GM21423 (cell line): ENCODE data around the gene EDARADD.
"Not testable (repeated sequence)": the region's sequence is repeated elsewhere in the genome, so short reads cannot be mapped to it uniquely, and the experiment has no call there.

Source experiments
- ATAC-seq: cut with Tn5 transposase; IDR thresholded peaks from one replicate; pipeline ENCODE4 v1.9.1; 2021; ENCODE audit warnings: mild to moderate bottlenecking, moderate library complexity; ENCODE audit not compliant: unreplicated experiment

EDARADD gene

DNA sequence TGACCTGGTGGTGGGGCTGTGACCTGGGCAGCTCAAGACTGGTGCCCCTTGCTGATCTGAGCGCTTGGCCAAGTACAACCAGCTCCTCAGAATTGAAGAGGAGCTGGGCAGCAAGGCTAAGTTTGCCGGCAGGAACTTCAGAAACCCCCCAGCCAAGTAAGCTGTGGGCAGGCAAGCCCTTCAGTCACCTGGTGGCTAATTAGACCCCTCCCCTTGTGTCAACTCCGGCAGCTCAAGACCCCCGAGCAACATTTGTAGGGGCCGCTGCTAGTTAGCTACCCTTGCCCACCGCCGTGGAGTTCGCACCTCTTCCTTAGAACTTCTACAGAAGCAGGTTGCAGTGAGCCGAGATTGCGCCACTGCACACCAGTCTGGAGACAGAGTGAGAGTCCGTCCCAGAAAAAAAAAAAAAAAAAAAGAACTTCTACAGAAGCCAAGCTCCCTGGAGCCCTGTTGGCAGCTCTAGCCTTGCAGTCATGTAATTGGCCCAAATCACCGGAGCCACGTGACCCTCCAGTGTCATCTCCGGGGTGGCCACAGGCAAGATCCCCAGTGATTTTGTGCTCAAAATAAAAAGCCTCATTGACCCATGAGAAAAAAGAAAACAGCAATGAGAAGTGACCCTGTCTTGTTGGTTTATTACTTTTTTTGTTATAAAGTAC is 90.4 kb downstream of the EDARADD start:
- no peak for ATAC-seq

DNA sequence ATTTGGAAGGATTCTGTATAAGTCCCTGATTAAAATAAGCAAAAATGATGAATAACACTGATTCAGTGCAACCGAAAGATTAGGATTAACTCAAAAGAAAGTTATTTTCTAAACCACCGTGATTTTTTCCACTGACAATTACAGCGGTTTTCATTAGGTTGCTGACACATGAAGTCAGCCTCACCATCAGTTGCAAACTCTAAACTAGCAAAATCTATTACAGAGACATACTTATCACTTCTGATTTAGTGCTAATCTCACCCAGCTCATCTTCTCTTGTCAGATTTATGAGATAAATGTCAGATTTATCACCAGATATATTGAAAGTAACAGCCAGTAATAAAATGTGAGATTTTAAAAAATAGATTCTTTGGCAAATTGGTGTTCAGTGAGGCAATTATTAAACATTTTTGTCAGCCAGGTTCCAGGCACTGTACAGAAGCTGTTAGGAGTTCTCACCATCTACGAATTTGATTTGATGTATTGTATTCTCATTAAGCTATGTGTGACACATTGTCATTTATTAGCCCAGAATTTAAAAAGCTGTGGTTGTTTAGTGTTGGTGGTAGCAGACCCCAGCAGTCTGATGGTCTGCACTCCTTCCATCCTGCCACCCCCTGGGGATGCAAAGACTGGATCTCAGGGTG is 92.4 kb downstream of the EDARADD start:
- no peak for ATAC-seq

DNA sequence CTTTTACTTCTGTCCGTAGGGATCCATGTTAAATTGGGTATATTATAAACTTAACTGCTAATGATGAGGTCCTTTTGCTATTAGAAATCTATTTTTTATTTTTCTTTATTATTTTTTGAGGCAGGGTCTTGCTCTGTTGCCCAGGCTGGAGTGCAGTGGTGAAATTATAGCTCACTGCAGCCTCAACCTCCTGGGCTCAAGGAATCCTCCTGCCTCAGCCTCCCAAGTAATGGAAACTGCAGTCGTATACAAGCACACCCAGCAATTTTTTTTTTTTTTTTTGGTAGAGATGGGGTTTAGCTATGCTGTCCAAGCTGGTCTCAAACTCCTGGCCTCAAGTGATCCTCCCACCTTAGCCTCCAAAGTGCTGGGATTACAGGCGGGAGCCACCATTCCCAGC is 95.1 kb downstream of the EDARADD start:
- ATAC-seq, result not testable (repeated sequence)

GRCh38 chr1:236489710-236490377 is 95.8 kb downstream of the EDARADD start:
- ATAC-seq, result no peak

DNA sequence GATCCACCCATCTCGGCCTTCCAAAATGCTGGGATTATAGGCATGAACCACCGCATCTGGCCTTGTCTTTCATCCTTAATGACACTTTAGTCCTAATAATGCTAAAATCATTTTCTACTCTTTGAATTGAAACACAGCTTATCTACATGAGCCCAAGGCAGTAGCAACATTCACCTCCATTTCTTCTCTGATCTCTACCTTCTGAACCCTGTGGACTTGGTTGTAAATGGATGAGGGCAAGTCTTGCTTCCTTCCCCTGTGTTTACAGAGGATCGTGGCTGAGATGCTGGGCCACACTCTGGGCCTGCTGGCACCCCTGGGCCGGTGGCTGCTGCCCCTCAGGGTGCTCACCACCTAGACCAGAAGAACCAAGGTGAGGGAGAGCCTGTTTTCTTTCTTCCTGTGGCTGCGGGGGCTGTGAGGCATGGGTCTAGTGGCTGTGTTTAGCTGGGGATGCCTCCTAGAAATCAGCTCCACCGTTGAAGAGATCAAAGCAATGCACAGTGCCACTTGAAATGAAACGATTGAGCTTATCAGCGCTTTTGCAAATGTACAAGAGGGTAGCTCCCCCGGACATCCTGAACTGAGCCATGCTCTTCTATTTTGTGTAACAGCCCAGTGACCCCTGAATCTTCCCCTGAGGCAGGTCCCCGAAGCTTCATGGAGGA is 97.5 kb downstream of the EDARADD start:
- ATAC-seq, result no peak

DNA sequence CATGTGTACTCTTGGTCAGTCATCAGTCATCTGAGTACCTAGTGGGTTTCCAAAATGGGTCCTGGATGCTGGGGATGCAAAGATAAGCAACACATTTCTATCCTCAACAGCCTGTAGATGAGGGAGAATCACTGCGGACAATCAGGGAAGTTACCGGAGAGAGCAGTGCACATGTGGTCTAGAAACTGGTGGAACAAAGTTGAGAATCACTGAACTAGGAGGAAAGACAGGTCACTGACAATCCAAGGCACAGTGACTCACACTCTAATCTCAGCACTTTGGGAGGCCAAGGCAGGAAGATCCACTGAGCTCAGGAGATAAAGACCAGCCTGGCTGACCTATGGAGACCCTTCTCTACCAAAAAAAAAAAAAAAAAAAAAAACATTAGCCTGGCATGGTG is 98.3 kb downstream of the EDARADD start:
- no peak for ATAC-seq

- no peak for ATAC-seq
Observed at GRCh38 chr1:236494082-236494481, 100.0 kb downstream of the EDARADD start.

DNA sequence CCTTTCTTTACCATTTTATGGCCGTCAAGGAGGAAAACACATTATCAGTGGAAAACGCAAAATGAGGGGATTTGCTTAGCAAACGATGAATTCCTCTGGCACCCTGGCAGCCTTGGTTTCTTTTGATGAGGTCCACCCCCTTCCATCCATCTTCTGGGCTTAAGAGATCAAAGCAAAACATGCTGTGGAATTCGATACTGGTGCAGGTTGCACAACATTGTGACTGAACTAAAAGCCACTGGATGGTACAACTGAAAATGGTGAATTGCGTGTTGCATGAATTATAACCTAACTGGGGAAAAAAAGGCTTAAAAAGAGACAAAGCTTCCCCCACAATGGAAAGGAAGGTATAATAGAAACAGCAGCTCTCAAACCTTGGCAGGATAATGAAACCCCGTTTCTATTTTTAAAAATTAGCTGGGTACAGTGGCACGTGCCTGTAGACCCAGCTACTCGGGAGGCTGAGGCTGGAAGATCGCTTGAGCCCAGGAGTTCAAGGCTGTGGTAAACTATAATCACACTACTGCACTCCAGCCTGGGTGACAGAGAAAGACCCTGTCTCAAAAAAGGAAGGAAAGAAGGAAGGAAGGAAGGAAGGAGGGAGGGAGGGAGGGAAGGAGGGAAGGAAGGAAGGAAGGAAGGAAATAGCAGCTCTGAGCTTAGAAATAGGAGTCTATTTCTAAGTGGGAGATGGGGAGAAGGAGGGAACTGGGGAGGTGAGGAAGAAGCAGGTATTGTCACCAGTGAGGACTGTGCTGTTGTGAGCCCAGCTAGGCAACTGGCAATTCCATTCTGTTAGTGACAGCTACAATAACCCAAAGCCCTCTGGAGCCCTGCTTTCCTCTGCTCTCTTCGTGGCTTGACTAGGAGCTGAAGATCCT is 100.7 kb downstream of the EDARADD start:
- no peak for ATAC-seq

DNA sequence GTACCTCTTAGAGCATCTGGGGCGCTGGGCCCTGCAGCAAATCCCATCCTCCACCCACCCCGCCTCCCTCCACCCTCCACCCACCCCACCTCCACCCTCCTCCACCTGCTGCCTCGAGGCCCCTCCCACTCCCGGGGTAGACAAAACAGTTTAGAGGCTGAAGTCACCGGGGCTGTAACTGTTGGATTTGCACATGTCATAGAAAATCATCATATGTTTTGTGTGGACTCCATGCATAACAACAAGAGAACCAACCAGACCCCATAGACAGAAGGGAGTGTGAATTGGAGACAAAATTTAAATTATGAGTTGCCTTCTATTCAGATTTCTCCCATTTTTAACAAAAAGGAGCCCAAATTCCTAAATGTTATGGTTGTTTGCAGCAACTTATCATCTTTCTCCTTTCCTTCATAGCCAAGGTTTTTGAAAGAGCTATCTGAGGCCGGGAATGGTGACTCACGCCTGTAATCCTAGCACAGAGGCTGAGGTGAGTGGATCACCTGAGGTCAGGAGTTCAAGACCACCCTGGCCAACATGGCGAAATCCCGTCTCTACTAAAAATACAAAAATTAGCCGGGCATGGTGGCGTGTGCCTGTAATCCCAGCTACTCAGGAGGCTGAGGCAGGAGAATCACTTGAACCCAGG is 101.5 kb downstream of the EDARADD start:
- no peak for ATAC-seq

DNA sequence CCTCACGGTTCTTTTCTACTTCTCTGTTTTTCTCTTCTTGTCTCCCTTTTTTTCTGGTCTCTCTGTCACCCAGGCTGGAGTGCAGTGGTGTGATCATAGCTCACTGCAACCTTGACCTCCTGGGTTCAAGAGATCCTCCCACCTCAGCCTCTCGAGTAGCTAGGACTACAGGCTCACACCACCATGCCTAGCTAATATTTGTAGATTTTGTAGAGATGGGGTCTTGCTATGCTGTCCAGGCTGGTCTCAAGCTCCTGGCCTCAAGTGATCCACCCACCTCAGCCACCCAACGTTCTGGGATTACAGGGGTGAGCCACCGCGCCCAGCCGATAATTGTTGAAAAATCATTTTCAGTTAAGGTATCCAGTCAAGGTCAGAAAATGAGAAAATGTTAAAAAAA is 103.8 kb downstream of the EDARADD start:
- ATAC-seq, result no peak

- ATAC-seq, result no peak
Observed at GRCh38 chr1:236501093-236501492, 107.0 kb downstream of the EDARADD start.

DNA sequence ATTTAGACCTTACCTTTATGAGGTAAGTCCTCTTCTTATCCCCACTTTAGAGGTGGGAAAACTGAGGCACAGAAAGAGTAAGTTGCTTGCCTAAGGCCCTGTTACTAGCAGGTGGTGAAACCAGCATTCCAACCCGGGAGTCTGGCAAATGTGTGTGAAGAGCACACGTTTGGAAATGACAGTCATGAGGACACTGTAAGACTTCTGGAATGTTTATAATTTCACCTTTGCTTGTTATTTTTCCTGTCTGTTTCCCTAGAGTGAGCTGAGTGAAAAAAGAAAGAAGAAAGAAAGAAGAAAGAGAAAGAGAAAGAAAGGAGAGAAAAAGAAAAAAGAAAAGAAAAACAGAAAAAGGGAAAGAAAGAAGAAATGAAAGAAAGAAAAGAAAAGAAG is 108.5 kb downstream of the EDARADD start:
- no peak for ATAC-seq

- ATAC-seq, result no peak
Observed at GRCh38 chr1:236502972-236503639, 109.0 kb downstream of the EDARADD start.

DNA sequence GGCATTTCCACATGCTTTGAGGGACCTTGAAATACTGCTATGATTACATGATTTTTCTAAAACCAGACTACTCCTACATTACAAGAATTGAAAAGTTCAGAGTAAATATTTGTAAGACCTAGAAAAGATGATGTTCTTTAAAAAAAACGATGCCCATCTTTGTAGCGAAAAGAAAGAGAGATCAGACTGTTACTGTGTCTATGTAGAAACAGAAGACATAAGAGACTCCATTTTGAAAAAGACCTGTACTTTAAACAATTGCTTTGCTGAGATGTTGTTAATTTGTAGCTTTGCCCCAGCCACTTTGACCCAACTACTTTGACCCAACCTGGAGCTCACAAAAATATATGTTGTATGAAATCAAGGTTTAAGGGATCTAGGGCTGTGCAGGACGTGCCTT is 110.3 kb downstream of the EDARADD start:
- ATAC-seq, result not testable (repeated sequence)

- no peak for ATAC-seq
Observed at GRCh38 chr1:236507022-236507700, 113.1 kb downstream of the EDARADD start.

GRCh38 chr1:236508593-236509027 is 114.5 kb downstream of the EDARADD start:
- ATAC-seq, result peak; percentile 48

DNA sequence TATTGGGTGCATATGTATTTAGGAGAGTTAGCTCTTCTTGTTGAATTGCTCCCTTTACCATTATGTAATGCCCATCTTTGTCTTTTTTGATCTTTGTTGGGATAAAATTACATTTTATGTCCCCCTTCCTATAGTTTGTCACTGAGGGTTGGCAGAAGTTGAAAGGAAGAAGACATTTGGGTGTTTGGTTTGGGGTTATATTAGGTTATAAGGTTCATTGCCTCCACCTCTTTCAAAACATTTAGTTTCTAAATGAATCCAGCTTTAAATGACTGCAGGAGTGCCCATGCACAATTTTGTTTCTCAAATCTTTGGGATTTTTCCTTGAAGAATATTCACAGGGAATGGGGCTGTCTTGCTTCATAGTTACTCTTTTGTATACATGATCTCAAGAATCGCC is 115.1 kb downstream of the EDARADD start:
- no peak for ATAC-seq

DNA sequence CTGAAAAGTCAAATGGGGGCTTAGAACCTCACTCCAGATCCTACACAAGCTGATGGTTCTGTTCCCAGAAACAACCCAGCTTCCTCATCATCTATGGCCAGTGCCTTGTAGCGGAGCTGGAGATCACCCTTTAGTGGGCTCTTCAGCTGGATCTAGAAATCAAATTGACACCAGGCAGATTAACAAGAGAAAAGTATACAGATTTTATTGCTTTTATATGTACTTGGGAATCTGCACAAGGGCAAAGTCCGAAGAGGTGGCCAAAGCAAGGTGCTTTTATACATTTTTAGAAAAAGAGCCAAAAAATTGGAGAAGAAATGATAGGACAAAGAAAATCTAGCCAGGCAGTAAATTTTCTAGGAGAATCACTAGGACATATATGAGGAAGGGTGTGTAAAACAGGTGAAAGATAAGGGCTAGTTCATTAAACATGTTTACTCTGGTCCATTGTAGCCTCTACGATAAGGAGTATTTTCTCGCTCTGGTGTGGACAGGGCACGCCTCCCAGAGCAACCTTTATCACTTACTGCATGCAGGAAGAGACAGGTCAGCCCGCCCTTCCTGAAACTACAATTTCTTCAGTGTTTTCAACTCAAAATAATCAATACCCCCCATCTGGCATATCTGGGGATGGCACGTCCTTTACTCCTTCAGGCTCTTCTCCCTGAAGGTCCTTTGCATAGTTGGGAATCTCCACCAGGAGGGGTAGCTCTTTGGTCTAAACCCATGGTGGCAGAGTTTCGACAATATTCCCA is 115.7 kb downstream of the EDARADD start:
- no peak for ATAC-seq
